GM21528 (cell line): ENCODE measurements around the gene ZNF609.

Experiments used
- ATAC-seq: cut with Tn5 transposase; IDR thresholded peaks from one replicate; pipeline ENCODE4 v1.9.1; 2021; ENCODE audit warnings: mild to moderate bottlenecking, moderate library complexity; ENCODE audit not compliant: unreplicated experiment, low FRiP score

Gene ZNF609, protein sequence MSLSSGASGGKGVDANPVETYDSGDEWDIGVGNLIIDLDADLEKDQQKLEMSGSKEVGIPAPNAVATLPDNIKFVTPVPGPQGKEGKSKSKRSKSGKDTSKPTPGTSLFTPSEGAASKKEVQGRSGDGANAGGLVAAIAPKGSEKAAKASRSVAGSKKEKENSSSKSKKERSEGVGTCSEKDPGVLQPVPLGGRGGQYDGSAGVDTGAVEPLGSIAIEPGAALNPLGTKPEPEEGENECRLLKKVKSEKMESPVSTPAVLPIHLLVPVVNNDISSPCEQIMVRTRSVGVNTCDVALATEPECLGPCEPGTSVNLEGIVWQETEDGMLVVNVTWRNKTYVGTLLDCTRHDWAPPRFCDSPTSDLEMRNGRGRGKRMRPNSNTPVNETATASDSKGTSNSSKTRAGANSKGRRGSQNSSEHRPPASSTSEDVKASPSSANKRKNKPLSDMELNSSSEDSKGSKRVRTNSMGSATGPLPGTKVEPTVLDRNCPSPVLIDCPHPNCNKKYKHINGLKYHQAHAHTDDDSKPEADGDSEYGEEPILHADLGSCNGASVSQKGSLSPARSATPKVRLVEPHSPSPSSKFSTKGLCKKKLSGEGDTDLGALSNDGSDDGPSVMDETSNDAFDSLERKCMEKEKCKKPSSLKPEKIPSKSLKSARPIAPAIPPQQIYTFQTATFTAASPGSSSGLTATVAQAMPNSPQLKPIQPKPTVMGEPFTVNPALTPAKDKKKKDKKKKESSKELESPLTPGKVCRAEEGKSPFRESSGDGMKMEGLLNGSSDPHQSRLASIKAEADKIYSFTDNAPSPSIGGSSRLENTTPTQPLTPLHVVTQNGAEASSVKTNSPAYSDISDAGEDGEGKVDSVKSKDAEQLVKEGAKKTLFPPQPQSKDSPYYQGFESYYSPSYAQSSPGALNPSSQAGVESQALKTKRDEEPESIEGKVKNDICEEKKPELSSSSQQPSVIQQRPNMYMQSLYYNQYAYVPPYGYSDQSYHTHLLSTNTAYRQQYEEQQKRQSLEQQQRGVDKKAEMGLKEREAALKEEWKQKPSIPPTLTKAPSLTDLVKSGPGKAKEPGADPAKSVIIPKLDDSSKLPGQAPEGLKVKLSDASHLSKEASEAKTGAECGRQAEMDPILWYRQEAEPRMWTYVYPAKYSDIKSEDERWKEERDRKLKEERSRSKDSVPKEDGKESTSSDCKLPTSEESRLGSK (N-terminal part only)

DNA sequence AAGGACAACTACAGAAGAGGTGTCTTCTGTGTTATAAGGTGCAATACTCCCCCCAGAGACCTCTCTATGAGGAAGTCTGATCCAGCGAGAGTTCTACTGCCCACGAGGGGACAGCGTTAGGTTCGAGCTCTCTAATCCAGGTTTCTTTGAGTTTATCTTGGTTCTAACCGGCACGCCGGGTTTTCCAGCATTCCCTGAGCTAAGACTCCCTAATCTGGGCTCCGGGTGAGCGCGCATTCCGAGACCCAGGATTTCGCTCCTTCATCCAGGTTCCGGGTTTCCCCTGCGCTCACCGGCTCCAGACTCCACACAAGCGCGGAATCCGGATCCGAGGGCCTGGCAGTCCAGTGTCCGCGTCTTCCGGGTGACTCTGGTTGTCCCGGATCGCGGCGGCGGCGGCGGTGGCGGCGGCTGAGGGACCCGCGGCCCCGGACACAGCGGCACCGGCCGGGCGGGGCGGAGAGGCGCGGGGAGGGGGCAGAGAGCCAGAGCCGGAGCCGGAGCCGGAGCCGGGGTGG lies at the start of gene ZNF609:
TSS of gene ZNF609 (plus strand) at position 373 of the 518 bp plus-strand sequence. CDS start 38,842 bp downstream, outside the sequence.
- ATAC-seq: peak; percentile 50

DNA sequence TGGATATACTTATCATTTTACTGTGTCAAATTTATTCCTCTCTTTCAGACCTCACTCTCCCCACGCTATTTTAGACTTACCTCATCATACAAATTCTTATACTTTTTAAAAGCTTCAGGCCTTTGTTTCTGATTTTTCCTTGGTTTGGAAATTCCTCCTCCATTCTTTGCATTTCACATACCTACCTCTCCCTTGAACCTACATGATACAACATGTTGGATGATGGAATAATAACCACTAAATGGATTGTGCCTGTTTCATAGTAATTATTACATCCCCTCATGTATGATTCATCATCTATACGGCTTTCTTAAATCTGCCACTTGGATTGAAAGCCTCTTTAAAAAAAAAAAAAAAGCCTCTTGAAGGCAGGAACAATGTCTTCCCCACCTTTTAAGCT lies 48.2 kb upstream of the ZNF609 start:
- ATAC-seq: no peak

DNA sequence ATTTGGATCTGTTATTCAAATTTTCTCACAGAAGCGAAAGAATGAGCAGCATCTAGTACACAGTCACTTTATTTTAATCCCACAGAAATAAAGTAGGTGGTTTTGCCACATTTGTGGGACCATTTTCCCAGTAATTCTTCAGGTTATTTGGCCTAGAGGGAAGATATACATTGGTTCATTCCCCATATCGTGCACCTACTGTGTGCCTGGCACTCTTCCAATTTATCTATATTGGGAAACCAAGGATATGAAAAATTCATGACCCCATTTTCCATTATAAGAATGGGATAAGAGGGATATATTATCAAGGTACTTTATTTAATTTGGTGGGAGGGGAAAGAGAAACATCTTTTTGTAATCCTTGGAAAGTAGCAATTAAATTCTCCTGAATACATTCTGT lies 37.7 kb upstream of the ZNF609 start:
- ATAC-seq: no peak

DNA sequence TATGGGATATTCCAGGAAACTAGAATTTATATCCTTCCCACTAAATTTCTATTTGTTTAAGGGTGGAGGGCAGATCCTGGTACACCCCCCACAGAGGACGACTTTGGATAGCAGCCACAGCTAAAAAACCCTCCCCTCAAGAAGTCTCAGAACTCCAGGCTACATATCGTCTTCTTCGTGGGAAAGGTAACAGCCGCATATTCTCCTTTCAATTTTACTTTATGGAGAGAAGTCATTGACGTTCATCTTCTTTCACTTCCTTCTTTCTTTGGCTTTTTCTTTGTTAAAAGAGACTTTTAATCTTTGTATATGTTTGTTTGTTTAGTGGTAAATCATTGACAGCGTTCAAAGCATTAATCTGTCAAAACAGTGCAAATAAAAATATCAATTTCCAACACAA lies 36.4 kb upstream of the ZNF609 start:
- no peak for ATAC-seq

DNA sequence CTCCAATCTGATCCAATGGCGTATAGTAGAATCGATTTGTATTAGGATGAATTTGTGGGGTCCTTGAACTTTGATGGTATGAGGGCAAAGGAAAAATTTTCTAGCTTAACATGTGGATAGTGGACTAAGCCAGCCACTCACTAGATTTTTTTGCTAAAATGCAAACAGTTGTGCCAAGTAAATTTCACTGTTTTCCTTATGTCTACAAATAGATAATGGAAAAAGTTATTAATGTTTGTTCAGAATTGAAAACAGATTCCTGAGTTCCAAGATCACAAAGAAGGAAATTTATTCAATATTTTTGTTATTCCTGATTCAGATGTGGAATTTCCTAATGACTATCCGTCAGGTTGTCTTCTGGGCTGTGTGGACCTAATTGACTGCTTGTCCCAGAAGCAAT lies 35.2 kb upstream of the ZNF609 start:
- ATAC-seq: no peak

DNA sequence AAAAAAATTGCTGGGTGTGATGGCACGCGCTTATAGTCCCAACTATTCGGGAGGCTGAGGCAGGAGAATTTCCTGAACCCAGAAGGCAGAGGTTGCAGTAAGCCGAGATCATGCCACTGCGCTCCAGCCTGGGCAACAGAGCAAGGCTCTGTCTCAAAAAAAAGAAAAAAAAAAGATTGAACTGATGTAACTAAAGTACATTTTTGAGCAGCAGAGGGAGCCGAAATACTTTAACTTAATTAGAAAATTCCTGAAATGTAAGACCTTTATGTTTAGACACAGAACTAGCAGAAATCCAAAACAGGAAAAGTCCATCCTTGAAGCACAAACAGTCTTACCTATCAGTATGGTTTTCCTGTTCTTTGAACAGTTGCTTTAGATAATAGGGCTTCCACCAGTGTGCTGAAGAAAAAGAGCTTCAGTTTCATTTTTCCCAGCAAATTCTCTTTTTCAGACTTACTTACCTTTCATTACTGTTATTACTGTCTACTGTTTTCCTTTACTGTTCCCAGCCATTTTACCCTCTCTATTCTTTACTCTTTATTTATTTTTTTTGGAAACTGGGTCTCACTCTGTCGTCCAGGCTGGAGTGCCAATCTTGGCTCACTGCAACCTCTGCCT lies 33.4 kb upstream of the ZNF609 start:
- no peak for ATAC-seq

DNA sequence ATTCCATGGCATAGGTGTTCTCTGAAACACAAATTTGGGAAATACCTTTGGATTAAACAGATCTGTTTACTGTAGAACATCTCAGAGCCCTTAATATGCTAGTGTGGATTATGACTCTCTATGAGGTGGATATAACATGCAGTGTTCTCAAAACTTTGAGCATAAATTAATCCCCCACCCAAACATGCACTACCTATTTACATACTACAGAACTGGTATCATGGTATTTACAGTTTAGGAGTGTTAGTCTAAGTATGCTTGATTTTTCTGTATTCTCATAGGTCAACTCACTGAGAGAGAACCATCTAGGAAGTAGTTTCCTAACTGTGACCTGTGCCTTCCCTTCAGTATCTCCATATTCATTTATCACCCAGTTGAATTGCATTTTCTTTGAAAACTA lies 30.9 kb upstream of the ZNF609 start:
- no peak for ATAC-seq

DNA sequence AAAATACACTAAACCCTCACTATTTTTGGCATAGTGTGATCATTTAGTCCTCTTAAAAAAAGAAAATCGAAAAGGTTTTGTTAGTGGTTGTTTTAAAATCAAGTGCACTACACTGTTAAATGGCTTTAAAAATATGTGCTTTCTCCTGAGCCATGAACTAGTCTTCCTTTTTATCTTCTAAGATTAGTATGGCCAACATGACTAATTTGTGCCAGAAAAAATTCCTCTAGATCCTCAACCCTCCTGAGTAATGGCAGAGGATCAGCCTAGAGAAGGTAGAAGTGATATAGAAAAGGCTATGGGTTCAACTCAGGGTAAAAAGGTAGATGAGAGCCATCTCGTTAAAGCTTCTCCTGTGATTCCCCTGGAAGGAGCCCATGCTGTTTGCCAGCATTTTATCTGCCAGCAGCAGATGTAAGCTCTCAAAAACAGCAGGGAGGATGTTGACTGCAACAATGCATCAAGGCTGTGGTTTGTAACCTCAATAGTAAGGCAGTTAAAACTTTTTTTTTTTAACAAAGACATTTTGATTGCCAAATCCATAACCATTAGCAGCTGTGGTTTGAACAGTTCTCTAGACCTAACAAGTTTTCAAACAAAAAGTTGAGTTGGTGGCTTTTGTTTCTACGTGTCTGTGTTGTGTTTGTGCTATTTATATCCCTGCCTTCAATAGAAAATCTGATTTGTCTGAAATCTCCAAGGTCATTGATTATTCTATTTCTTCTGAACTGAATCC lies 30.2 kb upstream of the ZNF609 start:
- ATAC-seq: no peak

DNA sequence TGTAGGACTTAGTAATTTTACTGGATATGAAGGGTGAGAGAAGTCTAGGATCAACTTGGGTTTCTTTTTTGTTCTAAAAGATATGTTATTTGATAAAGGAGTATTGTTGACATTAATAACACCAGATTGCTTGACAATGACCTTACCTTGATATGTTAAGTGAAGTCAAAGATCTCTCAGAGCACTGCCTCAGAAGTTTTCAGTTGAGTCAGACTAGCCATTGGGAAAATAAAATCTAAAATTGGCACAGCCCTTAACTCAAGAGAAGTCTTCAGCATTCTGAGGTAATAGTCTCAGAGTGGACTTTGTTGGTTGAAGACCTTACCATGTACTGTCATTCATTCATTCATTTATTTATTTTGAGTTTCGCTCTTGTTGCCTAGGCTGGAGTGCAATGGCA lies 22.4 kb upstream of the ZNF609 start:
- no peak for ATAC-seq

DNA sequence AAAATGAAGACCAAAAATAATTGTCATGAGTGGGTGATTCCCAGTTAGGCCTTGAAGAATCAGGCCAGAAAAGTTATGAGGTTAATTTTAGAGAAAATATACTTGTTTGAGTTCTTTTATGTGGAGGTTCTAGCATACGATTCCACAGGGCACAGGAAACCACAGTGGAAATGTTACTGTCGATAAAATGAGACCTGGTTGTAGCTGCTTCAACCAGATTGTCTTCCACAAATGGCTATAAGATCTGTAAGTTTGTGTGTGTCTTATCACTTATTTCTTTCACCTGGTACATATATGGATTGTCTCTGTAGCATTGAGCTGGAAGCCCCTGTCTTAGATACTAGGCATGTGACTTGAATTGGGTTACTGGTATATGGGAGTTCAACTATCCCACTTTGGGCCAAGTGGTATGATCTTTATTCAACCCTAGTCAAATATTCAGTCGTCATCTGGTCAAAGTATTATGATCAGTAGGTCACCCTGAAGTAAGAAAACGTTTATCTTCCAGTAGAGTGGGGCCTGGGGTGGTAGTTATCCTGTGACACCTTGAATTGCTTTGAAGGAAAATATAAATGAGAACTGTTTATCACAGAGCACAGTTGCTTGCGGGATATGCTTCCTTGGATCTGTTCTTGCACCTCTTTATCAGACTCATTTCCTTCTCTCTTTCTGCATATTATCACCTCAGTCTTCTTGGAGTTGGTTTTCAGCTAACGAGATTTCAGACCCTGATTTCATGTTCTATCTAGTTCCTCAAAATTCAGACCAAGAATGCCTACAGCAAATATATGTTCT lies 21.5 kb upstream of the ZNF609 start:
- no peak for ATAC-seq

DNA sequence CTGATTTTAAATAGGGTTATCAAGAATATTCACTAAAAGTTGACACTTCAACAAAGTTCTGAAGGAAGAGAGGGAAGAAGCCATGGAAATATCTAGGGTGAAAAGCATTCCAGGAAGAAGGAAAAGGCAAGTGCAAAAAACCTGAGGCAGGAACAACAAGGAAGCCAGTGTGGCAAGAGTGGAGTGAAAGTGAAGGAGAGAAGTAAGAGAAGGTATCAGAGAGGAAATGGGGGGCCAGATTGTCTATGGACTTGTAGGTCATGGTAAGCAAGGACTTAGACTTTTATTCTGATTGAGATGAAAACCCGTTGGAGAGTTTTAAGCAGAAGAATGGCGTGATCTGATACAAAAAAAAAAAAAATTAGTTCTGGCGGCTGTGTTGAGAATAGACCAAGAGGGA lies 18.5 kb upstream of the ZNF609 start:
- ATAC-seq: no peak

DNA sequence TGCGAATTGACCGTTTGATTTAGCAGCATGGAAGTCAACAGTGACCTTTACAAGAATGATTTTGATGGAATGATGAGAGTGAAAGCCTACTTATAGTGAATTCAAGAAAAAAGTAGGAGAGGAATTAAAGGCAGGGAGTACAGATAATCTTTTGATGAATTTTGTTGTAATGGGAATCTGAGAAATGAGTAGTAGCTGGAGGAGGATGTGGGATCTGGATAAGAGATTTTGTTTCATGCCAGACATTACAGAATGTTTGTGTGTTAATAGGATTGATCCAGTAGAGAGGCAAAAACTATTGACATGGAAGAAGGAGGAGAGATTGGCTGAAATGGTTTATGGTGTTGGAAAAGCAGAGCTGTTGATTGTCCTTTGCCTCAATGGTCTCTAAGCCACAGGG lies 17.4 kb upstream of the ZNF609 start:
- ATAC-seq: no peak

DNA sequence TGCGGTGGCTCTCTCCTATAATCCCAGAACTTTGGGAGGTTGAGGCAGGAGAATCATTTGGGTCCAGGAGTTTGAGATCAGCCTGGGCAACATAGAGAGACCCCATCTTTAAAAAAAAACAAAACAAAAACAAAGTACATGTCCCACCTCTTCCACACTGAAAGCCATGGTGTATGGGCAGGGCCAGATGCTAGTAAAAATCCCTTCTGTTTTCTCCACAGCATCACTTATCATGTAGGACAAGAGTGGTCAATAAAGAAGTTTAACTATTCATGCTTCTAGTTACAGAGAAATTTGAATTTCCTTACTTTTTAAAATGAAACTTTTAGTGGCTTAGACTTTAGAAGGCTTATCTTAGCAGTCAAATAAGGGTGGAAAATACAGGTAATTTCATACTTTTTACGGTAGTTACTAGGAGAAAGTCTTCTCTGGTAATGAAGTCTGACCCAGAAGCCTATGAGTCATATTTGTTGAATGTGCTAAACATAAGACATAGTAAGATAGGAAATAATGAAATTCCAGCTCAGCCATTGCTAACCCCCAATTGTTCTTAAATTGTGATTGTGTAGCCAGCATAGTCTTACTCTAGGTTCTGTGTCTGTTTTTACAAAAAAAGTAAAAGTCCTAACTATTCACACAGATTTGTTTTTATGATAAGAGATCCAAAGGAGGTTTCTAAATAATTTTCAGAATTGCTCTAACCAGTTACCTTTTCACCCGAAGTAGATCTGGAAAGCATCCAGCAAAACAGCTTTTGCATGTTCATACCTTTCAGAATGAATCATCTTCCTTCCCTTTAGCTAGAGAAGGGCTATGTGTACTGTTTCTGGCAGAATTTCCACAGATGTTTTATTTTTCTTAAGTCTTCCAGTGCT lies 16.4 kb upstream of the ZNF609 start:
- ATAC-seq: no peak

DNA sequence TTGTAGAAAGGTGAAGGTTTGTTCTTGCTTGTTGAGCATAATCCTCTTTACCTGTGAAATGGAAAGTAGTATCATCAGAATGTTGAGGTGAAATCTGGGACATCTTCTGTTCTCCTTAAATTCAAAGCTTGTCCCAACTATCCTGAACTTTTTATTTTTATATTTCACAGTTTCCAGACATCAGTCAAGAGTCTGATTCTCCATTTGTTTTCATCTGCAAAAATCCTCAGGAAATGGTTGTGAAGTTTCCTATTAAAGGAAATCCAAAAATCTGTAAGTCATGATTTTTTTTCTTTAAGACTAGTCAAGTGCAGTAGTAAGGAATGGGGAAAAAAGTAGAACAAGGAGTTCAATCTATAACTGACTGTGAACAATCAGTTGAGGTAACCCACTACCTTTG lies 15.5 kb upstream of the ZNF609 start:
- ATAC-seq: no peak

DNA sequence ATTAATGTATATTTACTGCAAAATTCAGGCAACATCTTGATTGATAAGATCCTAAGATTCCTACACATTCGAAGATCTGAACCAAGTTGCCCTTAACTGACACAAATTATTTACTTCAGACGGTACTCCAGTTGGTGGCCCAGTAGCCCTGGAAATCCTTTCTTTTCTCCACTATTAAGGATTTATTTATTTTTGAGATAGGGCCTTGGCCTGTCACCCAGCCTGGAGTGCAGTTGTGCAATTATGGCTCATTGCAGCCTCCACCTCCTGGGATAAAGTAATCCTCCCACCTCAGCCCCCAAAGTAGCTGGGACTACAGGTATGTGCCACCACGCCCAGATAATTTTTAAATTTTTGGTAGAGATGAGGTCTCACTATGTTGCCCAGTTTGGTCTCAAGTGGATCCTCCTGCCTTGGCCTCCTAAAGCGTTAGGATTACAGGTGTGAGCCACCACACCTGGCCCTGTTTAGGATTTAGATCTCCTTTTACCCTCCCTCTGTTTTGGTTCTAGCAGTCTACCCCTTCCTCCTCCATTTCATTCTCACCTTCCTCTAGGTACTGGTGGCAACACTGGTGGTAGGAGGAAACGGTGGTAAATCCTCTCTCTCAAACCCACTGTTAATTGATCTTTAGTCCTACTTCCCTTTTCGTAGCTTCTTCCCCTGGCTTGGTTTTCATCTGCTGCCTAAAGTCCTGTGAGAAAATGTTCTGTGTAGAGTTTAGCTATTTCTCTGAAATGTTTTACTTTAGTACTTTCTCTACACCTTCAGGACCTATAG lies 12.7 kb upstream of the ZNF609 start:
- ATAC-seq: no peak

DNA sequence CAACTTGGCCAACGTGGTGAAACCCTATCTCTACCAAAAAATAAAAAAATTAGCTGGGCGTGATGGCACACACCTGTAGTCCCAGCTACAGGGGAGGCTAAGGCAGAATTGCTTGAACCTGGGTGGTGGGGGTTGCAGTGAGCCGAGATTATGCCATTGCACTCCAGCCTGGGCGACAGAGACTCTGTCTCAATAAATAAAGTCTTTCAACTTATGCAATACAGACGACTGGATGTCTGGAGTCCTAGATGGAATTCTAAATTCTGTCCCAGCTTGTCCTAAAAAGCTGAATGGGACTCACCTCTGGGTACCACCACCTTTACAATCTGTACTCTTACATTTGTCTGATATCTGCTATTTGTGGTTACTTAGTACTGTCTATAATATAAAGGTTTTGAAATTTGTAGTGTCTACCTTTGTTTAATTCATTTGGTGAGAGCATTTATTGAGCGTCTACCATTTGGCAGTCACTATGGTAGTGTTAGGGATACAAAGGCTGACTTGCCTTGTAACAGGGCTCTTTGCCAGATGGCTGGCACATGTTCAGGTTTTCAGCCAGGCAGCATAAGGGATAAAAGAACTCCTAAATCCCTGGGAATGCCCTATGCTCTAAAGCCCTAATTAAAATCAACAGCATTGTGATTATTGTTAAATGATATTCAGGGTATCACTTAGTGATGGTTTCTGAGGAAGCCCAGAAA lies 7.2 kb upstream of the ZNF609 start:
- no peak for ATAC-seq

DNA sequence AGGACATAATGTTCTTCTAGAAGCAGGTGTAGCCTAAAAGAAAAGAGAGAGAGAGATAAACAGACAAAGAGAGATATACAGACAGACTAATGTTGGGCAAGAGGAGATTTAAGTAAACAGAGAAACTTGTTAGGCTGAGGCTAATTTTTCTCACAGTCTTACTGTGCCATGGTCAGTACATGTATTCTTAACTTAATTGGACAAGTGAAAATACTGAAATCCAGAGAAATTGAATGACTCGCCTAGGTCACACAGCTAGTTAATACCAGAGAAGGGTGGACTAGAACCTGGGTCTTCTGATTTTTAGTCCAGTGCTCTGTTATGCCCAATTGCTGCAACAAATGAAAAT lies 6.7 kb upstream of the ZNF609 start:
- ATAC-seq: no peak
